GM12878 (cell line): ENCODE measurements around the gene MRPL44. TPM values are rescaled to one million over a fixed set of nuclear protein-coding genes. Genes with fewer than 3 reads are reported as not detected.

ENCODE experiments used
- ATAC-seq: fragments of 200-7000 bp; cut with Tn5 transposase; 3 replicates; pipeline ENCODE4 v1.9.1; 2020; ENCODE audit warnings: mild to moderate bottlenecking, moderate library complexity
- BruUV-seq: library from RNA; stranded (reverse); fragments of 400-500 nt; replicated peaks from 2 replicates; lab custom pipeline; 2021; lab: Mats Ljungman, UMichigan
- CTCF ChIA-PET: fragments of 300-600 bp; sonication (Branson Sonifier 250); formaldehyde crosslinking; extraction: SDS; loops from one replicate; lab custom pipeline; 2021; ENCODE audit warnings: inconsistent platforms; lab: Yijun Ruan, JAX
- POLR2A ChIA-PET: fragments of 350-600 bp; formaldehyde crosslinking; extraction: SDS; loops from one replicate; lab custom pipeline; 2021; ENCODE audit warnings: inconsistent platforms; lab: Charles Lee
- RAD21 ChIA-PET: fragments of 300-600 bp; sonication (Branson Sonifier 250); formaldehyde crosslinking; loops from one replicate; lab custom pipeline; 2023; ENCODE audit warnings: antibody characterized with exemption; ENCODE audit not compliant: unreplicated experiment; lab: Charles Lee
- SMC1A ChIA-PET: fragments of 300-600 bp; sonication (Branson Sonifier 250); formaldehyde crosslinking; loops from one replicate; lab custom pipeline; 2023; ENCODE audit not compliant: unreplicated experiment, uncharacterized antibody; lab: Charles Lee
- DNase-seq: peaks from one replicate; pipeline ENCODE4 v3.0.0-alpha.2; 2011; ENCODE audit warnings: low read depth, low spot score
- FAIRE-seq: peaks from 3 replicates; lab custom pipeline; 2011; peaks lifted over from hg19 to GRCh38; lab: Jason Lieb, UNC
- H2AFZ ChIP-seq: 2 replicates; pipeline ENCODE4 v1.6.0; 2011; ENCODE audit warnings: low read depth, low read length, control low read depth; ENCODE audit not compliant: control insufficient read depth
- H3K27ac ChIP-seq: 2 replicates; pipeline ENCODE4 v1.5.1; 2011; ENCODE audit warnings: control low read depth; ENCODE audit not compliant: control insufficient read depth, insufficient read depth
- H3K27me3 ChIP-seq, 2 experiments: replicated peaks in 1 of 2; 2 replicates each; pipeline versions ENCODE4 v1.6.0 to v1.6.1; 2011; ENCODE audit warnings: low read length in 1 of 2; ENCODE audit not compliant: control insufficient read depth in 2 of 2, insufficient read depth in 2 of 2
- H3K36me3 ChIP-seq, 2 experiments: 2 replicates each; pipeline ENCODE4 v1.5.1; 2011; ENCODE audit warnings: low read length in 1 of 2; ENCODE audit not compliant: control insufficient read depth in 2 of 2, insufficient read depth in 2 of 2
- H3K4me1 ChIP-seq: 2 replicates; pipeline ENCODE4 v1.6.1; 2011; ENCODE audit warnings: mild to moderate bottlenecking, low read length, moderate library complexity, mixed read lengths; ENCODE audit not compliant: control insufficient read depth, insufficient read depth
- H3K4me2 ChIP-seq: 2 replicates; pipeline ENCODE4 v1.6.0; 2011; ENCODE audit warnings: control low read depth; ENCODE audit not compliant: control insufficient read depth, insufficient read depth
- H3K4me3 ChIP-seq: fragments of 200-600 bp; sonication (generic); 2 replicates; pipeline ENCODE4 v1.5.1; 2016
- H3K79me2 ChIP-seq: 2 replicates; pipeline ENCODE4 v1.6.0; 2011; ENCODE audit warnings: low read length; ENCODE audit not compliant: control insufficient read depth, insufficient read depth
- H3K9ac ChIP-seq: 2 replicates; pipeline ENCODE4 v1.8.0; 2011; ENCODE audit warnings: low read length, control low read depth, mixed read lengths; ENCODE audit not compliant: control insufficient read depth, insufficient read depth
- H3K9me3 ChIP-seq: replicated peaks from 3 replicates; pipeline ENCODE4 v1.5.1; 2011; ENCODE audit warnings: mild to moderate bottlenecking, low read length; ENCODE audit not compliant: control insufficient read depth, insufficient read depth
- H4K20me1 ChIP-seq: 2 replicates; pipeline ENCODE4 v1.6.0; 2011; ENCODE audit not compliant: control insufficient read depth, insufficient read depth
- EED ChIP-seq: sonication (generic); IDR thresholded peaks from 2 replicates; pipeline ENCODE4 v1.6.1; 2016; ENCODE audit warnings: antibody characterized with exemption, low read depth
- FOXK2 ChIP-seq: fragments of 450-650 bp; IDR thresholded peaks from 2 replicates; pipeline ENCODE4 v1.6.1; 2017; ENCODE audit warnings: mild to moderate bottlenecking, moderate library complexity
- HCFC1 ChIP-seq: fragments of 150-350 bp; IDR thresholded peaks from 2 replicates; pipeline ENCODE4 v1.6.1; 2014; ENCODE audit warnings: low read length
- KAT2A ChIP-seq: conservative IDR thresholded peaks from 2 replicates; pipeline ENCODE4 v1.6.1; 2011; ENCODE audit warnings: low read depth, low read length; ENCODE audit not compliant: control insufficient read depth
- KLF5 ChIP-seq: fragments of 450-650 bp; IDR thresholded peaks from 2 replicates; pipeline ENCODE4 v1.6.1; 2014; ENCODE audit warnings: mild to moderate bottlenecking; ENCODE audit not compliant: partially characterized antibody
- NFYA ChIP-seq: IDR thresholded peaks from 2 replicates; pipeline ENCODE4 v1.6.1; 2011; ENCODE audit warnings: low read depth, mild to moderate bottlenecking, low read length, improper control_type of control experiment, borderline replicate concordance
- POLR2AphosphoS5 ChIP-seq: IDR thresholded peaks from 2 replicates; pipeline ENCODE4 v1.6.1; 2011; ENCODE audit warnings: mild to moderate bottlenecking, low read length, inconsistent platforms
- RFX5 ChIP-seq: IDR thresholded peaks from 2 replicates; pipeline ENCODE4 v1.6.1; 2011; ENCODE audit warnings: low read depth, low read length, improper control_type of control experiment
- SMAD1 ChIP-seq: fragments of 450-650 bp; IDR thresholded peaks from 2 replicates; pipeline ENCODE4 v1.6.1; 2018; ENCODE audit warnings: mild to moderate bottlenecking, low read depth; ENCODE audit not compliant: partially characterized antibody
- SREBF1 ChIP-seq: IDR thresholded peaks from 2 replicates; pipeline ENCODE4 v1.6.1; 2012; ENCODE audit warnings: mild to moderate bottlenecking, low read length
- SREBF2 ChIP-seq: IDR thresholded peaks from 2 replicates; pipeline ENCODE4 v1.6.1; 2012; ENCODE audit warnings: mild to moderate bottlenecking, low read length
- WGBS: methylation state at CpG from one replicate; pipeline ENCODE4 v1.1.6; 2016; ENCODE audit warnings: low lambda C conversion rate; ENCODE audit not compliant: insufficient replicate concordance, insufficient coverage; ENCODE audit errors: missing lambda C conversion rate; 5-methylcytosine and 5-hydroxymethylcytosine counted together
- in situ Hi-C: fragments of 300-500 bp; cut with MboI; formaldehyde crosslinking; loops from 9 replicates; pipeline ENCODE4 v1.14.3; 2018; ENCODE audit warnings: mixed read lengths
- intact Hi-C: fragments of 100-400 bp; cut with micrococcal nuclease; formaldehyde crosslinking; loops from one replicate; pipeline ENCODE4 v1.14.2; 2022; ENCODE audit not compliant: unreplicated experiment
- polyA plus RNA-seq, 11 experiments: library from polyadenylated mRNA; depleted of rRNA in 4 of 11; unstranded in 6 of 11; stranded (reverse) in 5 of 11; fragments of >200 nt; fragmentation: Nextera tagmentation in 4 of 11; fragmentation: Illumina TruSeq in 1 of 11; extraction: Ambion mirVana in 4 of 11; extraction: Trizol in 1 of 11; gene quantifications; 1 replicate in 1 of 11; 2 replicates in 10 of 11; pipeline versions ENCODE4 v1.2.1 to v1.2.3, GENCODE V29; 2011 to 2016; ENCODE audit warnings: inconsistent platforms in 2 of 11, missing spikeins in 2 of 11, low read depth in 1 of 11
- total RNA-seq, 4 experiments: library from RNA; depleted of rRNA in 3 of 4; stranded (reverse); fragments of >200 nt in 3 of 4; fragmentation: Illumina TruSeq in 1 of 4; extraction: Trizol in 1 of 4; gene quantifications; 2 replicates each; pipeline versions ENCODE4 v1.2.1 to v1.2.3, GENCODE V29; 2013 to 2021
- TF ChIP-seq, protein P1 (sequence below): IDR thresholded peaks from 2 replicates; pipeline ENCODE4 v1.6.1; 2012; ENCODE audit warnings: low read length, inconsistent platforms
- TF ChIP-seq, protein P2 (sequence below): fragments of 450-650 bp; IDR thresholded peaks from 2 replicates; pipeline ENCODE4 v1.6.1; 2017; ENCODE audit warnings: antibody characterized with exemption, mild to moderate bottlenecking, moderate library complexity
- TF ChIP-seq, protein P3 (sequence below): IDR thresholded peaks from 2 replicates; pipeline ENCODE4 v1.6.1; 2011; ENCODE audit warnings: borderline replicate concordance, low read depth, mild to moderate bottlenecking, moderate library complexity, low read length; ENCODE audit not compliant: insufficient read depth, poor library complexity, severe bottlenecking
- TF ChIP-seq, protein P4 (sequence below): fragments of 450-650 bp; IDR thresholded peaks from 2 replicates; pipeline ENCODE4 v1.6.1; 2016; ENCODE audit warnings: mild to moderate bottlenecking
- TF ChIP-seq, protein P5 (sequence below): fragments of 450-650 bp; IDR thresholded peaks from 2 replicates; pipeline ENCODE4 v1.6.1; 2017; ENCODE audit warnings: mild to moderate bottlenecking, low read depth, inconsistent platforms; ENCODE audit not compliant: poor library complexity, severe bottlenecking

The MRPL44 gene
- total and polyA plus RNA-seq, 10 of the 15 experiments (the other 5 are each of a cell fraction or from before 2014, with no cell fraction given): 18.3 to 44.3 (median 37.5) TPM

DNA sequence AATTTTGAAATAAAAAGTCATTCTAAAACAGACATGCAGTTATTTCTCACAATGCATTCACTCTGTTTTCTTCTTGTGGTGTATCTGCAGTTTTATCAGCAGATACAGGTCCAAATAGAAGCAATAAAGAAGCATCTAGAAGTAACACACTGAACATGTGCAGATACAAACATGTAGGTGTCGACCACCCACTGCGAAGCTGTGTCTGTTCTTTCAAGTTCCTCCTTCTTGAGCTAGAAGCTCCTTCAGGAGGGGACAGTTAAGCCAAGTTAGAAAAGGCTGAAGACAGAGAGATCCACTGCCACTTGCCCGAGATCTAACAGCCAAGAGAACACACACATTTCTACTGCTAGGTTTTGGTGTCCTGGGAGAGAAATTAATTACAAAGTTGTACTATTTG is 42.2 kb upstream of the MRPL44 start:
- ChIA-PET RAD21 (no interaction called here), CTCF (no interaction called here), POLR2A (no interaction called here), SMC1A (interaction anchor here (0.8 to 1.7 kb wide), 2 partner anchors 26 to 92 kb away, joined by 3 to 4 read pairs; no protein-coding TSS in a partner anchor)
- DNase-seq (no peak), FAIRE-seq (no peak), ATAC-seq (no peak)
- Histone ChIP-seq H3K27me3 (no peaks in the 10 kb centered on the region), H3K27ac (no peak overlapping the region), H3K4me3 (no peak overlapping the region), H4K20me1 (peaks cover 3% of the 10 kb centered on the region; the same call in 1 of the 2 replicates), H3K9me3 (no peaks in the 10 kb centered on the region), H2AFZ (no peak overlapping the region), H3K79me2 (peaks cover 2% of the 10 kb centered on the region; the same call in 1 of the 2 replicates), H3K4me1 (no peaks in the 10 kb centered on the region), H3K4me2 (no peak overlapping the region), H3K36me3 (peaks cover 0 to 11% of the 10 kb centered on the region in 2 experiments; a peak in 3 of 4 replicates), H3K9ac (no peak overlapping the region)
- no TSS peak for BruUV-seq
- in situ Hi-C loops: no loop called here
- 70% methylated on average over 3 of the region's 3 CpGs for whole genome bisulfite sequencing
- intact Hi-C loops: no loop called here
- TF ChIP-seq EED (no peak), POLR2AphosphoS5 (no peak), SMAD1 (no peak), HCFC1 (no peak), NFYA (no peak), KAT2A (no peak), SREBF1 (no peak), KLF5 (no peak), SREBF2 (no peak), RFX5 (no peak), FOXK2 (no peak)
- TF ChIP-seq, protein P1, sequence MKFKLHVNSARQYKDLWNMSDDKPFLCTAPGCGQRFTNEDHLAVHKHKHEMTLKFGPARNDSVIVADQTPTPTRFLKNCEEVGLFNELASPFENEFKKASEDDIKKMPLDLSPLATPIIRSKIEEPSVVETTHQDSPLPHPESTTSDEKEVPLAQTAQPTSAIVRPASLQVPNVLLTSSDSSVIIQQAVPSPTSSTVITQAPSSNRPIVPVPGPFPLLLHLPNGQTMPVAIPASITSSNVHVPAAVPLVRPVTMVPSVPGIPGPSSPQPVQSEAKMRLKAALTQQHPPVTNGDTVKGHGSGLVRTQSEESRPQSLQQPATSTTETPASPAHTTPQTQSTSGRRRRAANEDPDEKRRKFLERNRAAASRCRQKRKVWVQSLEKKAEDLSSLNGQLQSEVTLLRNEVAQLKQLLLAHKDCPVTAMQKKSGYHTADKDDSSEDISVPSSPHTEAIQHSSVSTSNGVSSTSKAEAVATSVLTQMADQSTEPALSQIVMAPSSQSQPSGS: no peak
- TF ChIP-seq, protein P2, sequence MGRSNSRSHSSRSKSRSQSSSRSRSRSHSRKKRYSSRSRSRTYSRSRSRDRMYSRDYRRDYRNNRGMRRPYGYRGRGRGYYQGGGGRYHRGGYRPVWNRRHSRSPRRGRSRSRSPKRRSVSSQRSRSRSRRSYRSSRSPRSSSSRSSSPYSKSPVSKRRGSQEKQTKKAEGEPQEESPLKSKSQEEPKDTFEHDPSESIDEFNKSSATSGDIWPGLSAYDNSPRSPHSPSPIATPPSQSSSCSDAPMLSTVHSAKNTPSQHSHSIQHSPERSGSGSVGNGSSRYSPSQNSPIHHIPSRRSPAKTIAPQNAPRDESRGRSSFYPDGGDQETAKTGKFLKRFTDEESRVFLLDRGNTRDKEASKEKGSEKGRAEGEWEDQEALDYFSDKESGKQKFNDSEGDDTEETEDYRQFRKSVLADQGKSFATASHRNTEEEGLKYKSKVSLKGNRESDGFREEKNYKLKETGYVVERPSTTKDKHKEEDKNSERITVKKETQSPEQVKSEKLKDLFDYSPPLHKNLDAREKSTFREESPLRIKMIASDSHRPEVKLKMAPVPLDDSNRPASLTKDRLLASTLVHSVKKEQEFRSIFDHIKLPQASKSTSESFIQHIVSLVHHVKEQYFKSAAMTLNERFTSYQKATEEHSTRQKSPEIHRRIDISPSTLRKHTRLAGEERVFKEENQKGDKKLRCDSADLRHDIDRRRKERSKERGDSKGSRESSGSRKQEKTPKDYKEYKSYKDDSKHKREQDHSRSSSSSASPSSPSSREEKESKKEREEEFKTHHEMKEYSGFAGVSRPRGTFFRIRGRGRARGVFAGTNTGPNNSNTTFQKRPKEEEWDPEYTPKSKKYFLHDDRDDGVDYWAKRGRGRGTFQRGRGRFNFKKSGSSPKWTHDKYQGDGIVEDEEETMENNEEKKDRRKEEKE: no peak
- TF ChIP-seq, protein P3, sequence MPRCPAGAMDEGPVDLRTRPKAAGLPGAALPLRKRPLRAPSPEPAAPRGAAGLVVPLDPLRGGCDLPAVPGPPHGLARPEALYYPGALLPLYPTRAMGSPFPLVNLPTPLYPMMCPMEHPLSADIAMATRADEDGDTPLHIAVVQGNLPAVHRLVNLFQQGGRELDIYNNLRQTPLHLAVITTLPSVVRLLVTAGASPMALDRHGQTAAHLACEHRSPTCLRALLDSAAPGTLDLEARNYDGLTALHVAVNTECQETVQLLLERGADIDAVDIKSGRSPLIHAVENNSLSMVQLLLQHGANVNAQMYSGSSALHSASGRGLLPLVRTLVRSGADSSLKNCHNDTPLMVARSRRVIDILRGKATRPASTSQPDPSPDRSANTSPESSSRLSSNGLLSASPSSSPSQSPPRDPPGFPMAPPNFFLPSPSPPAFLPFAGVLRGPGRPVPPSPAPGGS: no peak
- TF ChIP-seq, protein P4, sequence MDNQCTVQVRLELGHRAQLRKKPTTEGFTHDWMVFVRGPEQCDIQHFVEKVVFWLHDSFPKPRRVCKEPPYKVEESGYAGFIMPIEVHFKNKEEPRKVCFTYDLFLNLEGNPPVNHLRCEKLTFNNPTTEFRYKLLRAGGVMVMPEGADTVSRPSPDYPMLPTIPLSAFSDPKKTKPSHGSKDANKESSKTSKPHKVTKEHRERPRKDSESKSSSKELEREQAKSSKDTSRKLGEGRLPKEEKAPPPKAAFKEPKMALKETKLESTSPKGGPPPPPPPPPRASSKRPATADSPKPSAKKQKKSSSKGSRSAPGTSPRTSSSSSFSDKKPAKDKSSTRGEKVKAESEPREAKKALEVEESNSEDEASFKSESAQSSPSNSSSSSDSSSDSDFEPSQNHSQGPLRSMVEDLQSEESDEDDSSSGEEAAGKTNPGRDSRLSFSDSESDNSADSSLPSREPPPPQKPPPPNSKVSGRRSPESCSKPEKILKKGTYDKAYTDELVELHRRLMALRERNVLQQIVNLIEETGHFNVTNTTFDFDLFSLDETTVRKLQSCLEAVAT: no peak
- TF ChIP-seq, protein P5, sequence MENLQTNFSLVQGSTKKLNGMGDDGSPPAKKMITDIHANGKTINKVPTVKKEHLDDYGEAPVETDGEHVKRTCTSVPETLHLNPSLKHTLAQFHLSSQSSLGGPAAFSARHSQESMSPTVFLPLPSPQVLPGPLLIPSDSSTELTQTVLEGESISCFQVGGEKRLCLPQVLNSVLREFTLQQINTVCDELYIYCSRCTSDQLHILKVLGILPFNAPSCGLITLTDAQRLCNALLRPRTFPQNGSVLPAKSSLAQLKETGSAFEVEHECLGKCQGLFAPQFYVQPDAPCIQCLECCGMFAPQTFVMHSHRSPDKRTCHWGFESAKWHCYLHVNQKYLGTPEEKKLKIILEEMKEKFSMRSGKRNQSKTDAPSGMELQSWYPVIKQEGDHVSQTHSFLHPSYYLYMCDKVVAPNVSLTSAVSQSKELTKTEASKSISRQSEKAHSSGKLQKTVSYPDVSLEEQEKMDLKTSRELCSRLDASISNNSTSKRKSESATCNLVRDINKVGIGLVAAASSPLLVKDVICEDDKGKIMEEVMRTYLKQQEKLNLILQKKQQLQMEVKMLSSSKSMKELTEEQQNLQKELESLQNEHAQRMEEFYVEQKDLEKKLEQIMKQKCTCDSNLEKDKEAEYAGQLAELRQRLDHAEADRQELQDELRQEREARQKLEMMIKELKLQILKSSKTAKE: no peak
